ENCODE results near the gene TMX1.
"Not testable (repeated sequence)": the region's sequence is repeated elsewhere in the genome, so short reads cannot be mapped to it uniquely, and the experiment has no call there.

TMX1 gene, protein sequence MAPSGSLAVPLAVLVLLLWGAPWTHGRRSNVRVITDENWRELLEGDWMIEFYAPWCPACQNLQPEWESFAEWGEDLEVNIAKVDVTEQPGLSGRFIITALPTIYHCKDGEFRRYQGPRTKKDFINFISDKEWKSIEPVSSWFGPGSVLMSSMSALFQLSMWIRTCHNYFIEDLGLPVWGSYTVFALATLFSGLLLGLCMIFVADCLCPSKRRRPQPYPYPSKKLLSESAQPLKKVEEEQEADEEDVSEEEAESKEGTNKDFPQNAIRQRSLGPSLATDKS

DNA sequence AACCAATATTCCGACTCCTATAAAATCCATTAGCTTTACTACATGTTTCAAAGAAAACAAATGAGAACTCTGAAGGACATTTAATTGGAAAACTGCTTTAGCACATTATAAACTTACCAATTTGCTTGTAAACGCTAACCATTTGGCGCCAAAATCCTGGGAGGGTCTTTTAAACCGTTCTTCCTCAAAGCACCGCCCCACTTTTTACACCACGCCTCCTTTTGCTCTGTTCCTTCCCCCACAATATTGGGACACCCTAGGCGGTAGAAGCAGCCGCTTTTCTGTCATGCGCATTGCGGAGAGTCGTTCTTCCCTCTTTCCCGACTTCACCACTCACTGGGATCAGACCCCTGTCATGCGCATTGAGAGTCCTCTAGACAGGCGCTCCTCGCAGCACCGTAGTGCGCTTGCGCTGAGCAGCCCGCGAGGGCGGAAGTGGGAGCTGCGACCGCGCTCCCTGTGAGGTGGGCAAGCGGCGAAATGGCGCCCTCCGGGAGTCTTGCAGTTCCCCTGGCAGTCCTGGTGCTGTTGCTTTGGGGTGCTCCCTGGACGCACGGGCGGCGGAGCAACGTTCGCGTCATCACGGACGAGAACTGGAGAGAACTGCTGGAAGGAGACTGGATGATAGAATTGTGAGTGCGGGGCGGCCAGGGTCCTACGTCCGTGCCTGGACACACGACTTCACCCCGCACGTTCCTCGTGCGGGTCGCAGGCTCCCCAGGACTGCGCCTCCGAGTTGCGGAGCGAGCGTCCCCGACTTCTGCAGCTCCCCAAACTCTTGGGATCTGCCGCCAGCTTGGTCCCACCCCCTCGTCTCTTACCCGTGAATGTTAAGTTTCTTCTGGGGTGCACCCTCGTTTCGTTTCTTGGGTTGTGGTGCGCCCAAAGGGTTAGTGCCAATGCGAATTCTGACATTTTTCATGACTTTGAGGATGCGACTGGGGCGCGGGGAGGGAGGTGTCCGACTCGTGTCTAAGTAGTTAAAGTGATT, at the start of gene TMX1:
Gene TMX1 (plus strand): TSS at position 435 of the 991 bp plus-strand sequence. CDS start 46 bp downstream, at position 481.
- peak; percentile 93 for DNase-seq (ENCODE audit: low spot score)

DNA sequence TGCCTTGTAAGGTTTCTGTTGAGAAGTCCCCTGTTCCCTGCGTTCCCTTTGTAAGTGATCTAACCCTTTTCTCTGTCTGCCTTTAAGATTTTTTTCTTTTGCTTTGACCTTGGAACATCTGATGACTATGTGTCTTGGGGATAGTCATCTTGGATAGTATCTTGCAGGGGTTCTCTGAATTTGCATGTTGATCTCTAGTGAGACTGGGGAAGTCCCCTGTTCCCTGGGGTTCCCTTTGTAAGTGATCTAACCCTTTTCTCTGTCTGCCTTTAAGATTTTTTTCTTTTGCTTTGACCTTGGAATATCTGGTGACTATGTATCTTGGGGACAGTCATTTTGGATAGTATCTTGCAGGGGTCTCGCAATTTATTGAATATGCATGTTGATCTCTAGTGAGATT, 38.2 kb upstream of the TMX1 start:
- DNase-seq (ENCODE audit: low spot score): no peak

DNA sequence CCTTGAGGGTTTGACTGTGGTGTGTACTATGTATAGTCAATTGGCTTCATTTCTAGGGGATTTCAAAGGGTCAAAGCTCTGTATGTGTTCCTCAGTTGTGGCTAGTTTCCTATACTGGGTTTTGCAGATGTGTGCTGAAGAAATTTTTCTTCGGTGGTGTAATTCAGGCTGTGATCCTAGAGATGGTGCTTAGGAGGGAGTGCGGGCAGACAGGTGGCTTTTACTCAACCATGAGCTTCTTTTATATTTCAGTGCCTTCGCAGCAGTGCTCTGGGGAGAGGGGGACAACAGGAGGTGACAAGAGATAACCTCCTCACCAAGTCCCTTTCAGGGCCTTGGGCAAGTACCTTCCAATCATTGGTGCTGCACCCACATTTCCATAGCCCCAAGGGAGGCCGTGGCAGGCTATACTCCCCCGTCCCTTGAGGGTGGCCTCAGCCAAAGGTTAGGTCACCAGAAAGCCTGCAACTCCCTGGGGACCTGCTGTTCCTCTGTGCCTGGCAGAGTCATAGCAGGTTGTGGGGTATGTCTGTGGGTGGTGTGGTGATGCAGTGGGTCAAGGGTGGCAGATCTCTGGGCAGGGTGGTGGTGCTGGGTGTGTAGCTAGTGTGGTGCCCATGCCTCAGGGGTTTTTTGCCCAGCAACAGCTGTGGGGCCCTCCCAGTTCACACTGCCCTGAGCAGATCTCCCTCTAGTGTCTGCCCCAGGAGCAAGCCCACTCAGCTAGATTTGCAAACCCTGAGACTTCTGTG, 37.0 kb upstream of the TMX1 start:
- DNase-seq (ENCODE audit: low spot score): no peak

DNA sequence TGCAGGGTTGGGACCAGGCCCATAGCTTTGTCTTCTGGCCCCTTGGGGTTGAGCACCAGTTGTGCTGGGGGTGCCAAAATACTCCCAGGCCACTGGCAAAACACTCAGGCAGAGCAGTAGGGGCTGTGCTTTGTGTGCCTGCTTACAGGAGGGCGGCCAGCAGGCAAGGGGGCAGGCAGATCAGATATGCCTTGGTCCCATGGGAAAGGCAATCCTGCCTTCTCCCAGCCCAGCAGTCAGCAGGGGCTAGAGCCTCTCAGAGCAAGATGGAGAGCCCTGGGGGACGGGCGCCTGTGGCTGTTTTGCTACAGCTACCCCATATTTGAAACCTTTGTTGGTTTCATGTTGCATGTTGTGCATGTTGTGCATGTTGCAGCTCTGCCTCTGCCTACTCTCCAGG, 36.2 kb upstream of the TMX1 start:
- DNase-seq (ENCODE audit: low spot score): no peak

DNA sequence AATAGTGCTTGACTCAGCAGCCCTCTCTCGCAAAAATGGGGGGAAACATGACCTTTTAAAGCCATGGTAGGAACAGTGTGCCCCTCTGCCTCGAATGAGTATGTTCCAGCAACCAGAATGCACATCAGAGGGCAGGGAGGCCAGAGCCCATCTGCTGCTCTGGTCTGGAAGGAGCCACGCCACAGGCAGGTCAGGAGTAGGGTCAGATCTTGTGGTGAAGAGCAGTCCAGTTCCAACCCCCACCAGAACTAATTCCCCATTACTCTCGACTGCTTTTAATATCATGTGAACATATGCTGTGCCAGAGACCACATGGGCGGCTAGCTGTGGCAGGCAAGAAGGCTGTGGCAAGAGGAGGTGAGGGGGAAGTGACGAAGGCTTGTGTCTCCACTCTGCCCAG, 34.6 kb upstream of the TMX1 start:
- no peak for DNase-seq (ENCODE audit: low spot score)

DNA sequence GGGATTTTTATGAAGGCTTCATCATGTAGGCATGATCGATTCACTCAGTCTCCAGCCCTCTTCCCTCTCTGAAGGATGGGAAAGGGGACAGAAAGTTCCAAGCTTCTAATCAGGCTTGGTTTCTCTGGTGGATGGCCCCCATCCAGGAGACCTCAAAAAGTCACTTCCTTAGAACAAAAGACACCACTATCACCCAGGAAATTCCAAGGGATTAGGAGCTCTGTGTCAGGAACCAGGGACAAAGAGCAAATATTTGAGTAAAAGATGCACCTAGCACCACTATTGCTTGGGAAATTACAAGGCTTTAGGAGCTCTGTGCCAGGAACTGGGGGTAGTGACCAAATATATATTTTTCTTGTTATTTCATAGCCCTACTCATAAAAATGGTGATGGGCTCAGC, 33.6 kb upstream of the TMX1 start:
- no peak for DNase-seq (ENCODE audit: low spot score)

DNA sequence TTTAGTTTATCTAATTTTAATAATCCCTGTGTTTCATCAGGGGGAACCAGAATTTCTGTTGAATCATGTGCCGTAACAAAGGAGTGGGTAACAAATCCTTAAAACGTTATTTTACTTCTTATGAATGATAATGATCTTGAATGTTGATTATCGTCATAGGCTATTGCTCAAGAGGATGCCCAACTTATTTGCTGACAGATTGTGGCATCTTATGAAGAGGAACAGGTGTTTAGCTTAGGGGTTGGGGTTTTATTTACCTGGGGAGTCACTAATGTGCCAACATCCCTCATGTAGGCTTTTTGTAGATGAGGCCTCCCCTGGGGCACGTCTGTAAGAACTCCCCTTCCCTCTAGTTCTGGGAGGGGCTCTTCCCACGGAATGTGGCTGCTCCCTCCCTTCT, 32.4 kb upstream of the TMX1 start:
- DNase-seq (ENCODE audit: low spot score): no peak

DNA sequence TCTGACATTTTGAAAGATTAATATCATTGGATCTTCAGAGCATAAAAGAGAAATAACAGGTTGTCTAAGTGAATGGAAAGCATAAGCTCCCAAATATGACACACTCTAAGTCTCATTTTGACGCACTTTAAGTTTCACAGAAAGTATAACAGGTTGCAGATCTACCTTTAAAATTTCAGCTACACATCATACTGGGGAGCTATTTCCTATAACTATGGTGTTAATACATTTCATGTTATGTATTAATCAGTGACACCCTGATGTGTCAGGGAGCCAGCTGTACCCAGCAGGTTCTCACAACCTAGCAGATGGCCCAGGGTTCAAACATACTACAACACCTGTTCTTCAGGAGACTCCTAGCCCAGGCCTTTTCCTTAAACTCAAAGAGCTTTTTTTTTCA, 31.1 kb upstream of the TMX1 start:
- DNase-seq (ENCODE audit: low spot score): no peak

DNA sequence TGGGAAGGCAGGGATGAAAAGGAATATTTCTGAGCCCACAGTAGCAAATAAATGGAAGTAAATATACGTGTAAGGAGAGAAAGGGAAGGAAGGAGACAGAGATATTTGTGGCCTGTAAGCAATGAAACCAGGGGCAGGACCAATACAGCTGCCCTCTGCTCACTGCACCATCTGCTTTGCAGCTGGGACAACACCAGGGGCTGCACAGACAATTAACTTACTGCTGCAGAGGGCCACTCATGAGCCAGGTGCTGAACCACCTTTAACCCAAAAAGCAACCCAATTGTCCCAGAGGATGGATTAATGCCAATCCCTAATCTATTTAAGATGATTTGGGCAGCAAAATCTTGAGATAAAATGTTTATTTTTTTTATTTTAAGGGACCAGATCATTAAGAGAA, 30.6 kb upstream of the TMX1 start:
- DNase-seq (ENCODE audit: low spot score): no peak

DNA sequence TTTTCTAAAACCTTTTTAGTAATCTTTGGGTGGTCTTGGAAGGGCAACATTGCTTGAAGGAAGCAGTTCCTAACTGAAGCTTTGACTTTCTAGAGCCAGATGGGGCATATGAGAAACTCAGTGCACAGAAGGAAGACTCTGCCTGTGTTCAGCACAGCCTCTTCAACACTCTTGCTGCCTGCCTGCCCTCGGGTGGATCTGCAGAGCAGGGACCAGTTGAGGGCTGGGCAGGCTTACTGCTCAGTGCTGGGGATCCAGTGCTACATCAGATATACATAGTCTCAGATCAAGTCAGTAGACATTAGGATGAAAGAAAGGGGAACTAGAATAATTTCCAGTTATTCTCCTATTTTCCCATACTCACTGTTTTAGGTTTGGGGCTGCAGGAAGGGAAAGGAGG, 29.5 kb upstream of the TMX1 start:
- no peak for DNase-seq (ENCODE audit: low spot score)

DNA sequence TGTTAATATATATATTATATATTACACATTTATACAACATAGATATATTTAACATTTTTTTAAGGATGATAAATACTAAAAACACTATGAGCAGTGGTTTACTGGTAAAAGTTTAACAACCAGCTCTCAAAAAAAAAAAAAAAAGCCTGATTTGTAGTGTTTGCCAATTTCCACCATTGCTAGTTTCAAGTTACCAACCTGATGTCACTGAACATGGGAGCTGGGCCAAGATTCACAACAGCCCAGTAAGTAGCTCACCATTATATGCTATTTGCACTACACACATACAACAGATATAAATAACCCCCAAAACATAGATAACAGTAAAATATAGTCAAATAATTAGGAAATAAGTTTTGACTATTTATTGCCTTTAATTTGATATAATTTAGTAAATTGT, 28.9 kb upstream of the TMX1 start:
- no peak for DNase-seq (ENCODE audit: low spot score)

DNA sequence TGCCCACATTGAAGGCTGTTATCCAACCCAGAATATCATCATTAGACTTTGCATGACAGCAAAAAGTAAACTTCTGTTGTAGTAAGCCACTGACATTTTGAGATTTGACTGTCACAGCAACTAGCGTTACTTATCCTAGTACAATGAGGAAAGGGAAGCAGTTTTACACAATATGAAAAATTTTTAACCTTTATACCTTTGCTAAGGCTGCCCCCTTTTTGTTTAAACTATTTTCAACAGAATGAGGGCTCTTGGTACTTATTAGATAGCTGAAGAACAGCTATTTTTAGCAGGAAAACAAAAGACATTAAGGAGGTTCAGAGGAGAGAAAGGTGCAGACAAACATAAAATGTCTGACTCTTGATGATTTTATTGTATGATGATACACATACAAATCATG, 23.4 kb upstream of the TMX1 start:
- no peak for DNase-seq (ENCODE audit: low spot score)

DNA sequence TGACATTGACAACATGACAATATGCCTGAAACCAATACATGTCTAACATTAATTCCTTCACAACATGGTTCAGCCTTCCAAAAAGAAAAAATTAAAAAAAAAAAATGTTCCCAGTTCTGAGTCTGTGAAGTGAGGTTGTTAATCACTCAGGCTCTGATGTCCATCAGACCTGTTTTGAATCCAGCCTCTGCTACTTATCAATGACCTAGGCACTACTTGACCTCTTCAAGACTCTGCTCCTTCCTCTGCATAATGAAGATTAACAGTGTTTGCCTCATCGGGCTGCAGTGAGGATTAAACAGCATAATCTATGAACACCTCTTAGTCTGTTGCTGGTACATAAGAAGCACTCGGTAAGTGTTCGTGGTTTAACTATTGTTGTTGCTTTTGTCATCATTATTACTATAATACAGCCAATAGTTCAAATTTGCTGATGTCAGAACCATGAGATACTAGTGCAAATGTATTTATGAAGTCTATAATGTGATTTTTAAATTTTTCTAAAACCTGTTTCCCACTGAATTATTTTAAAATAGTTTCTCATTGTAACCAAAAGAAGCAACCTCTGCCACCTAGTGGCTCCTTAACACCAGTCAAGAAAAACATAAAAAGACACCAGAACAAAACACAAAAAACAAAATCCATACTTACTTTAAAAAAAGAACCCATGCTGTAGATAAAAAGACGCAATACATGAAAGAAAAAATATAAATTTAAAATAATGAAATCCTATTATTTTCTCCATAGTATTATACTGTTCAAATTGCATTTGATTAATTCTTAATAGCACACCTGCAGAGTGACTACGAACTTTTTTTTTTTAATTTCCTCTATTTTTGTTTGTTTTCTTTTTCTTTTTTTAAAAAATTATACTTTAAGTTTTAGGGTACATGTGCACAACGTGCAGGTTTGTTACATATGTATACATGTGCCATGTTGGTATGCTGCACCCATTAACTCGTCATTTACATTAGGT, 20.3 kb upstream of the TMX1 start:
- DNase-seq (ENCODE audit: low spot score): no peak

DNA sequence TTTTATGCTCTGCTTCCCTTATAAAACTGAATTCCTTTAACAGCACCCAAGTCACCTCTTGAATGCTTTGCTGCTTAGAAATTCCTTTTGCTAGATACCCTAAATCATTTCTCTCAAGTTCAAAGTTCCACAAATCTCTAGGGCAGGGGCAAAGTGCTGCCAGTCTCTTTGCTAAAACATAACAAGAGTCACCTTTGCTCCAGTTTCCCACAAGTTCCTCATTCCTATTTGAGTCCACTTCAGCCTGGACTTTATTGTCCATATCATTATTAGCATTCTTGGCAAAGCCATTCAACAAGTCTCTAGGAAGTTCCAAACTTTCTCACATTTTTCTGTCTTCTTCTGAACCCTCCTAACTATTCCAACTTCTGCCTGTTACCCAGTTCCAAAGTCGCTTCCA, 16.6 kb upstream of the TMX1 start:
- DNase-seq (ENCODE audit: low spot score): not testable (repeated sequence)

DNA sequence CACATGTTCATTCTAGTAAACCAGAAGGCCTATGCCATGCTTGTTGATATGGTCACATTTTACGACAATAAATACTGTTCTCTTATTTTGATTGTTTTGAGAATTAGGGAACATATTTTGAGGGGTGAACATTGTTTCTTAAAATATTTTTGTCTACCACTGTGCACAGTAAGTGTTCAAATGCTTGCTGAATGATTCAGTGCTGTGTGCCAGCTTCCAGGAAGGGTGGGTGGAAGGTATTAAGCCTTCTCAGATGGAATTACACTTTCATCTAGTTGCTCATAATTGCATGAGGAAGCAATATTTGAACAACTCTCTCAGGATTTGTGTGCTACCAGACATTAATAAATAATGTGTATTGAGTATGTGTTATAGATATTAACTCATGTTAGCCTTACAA, 15.5 kb upstream of the TMX1 start:
- no peak for DNase-seq (ENCODE audit: low spot score)

DNA sequence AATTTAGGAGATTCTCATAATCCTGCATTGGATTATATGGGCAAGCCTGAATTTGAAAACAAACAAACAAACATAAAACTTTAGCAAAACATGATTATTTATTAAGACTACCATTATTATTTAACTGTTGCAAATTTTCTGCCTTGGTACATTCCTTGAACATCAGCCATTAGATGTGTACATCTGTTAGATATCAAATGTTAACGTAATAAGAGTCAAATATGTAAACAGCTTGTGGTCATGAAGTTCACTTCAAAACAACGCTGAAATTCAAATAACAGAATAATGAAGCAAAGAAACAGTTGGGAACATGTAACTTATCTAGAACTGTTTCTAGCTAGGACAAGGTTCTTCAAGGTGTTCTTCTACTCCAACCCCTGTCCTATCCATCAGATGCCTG, 14.3 kb upstream of the TMX1 start:
- DNase-seq (ENCODE audit: low spot score): no peak

DNA sequence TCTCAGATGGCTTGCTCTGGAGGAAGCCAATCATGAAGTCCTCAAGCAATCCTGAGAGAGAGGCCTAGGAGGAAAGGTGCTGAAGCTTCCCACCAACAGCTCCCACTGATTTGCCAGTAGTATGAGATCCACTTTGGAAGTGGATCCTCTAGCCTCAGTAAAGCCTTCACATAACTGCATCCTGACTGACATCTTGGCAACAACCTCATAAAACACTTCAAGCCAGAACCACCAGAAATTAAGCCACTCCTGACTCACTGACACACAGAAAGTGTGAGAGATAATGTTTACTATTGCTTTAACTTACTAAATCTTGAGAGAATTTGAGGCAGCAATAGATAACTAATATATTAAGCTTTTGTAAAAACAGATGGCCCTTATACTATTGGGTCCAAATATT, 11.7 kb upstream of the TMX1 start:
- DNase-seq (ENCODE audit: low spot score): no peak

DNA sequence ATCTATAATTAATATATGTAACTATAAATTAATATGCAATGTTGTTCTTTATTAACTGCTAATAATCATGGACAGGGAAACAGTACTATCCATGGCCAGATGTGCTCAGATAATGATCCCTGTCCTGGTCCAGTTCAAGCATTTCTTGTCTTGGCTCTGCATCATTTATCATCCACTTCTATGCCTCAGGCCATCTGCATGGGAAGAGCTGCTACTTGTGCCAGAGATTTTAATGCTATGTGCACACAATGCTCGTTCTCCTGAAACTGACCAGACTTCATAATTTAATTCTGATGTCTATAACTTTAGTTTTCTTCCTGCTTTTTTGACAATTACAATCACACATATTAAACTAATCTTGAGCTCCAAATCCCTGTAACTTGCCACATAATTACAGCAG, 11.2 kb upstream of the TMX1 start:
- no peak for DNase-seq (ENCODE audit: low spot score)

DNA sequence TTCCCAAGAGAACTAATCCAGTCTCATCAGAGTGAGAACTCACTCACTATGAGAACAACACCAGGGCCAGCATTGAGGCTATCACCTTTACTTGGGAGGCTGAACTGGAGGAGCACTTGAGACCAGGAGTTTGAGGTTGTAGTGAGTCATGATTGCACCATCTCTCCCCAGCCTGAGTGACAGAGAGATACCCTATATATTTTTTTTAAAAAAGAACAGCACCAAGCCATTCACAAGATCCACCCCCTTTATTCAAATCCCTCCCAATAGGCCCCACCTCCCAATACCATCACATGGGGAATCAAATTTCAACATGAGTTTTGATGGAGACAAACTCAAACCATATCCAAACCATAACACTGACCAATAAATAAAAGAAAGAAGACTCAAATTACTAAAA, 3.7 kb upstream of the TMX1 start:
- DNase-seq (ENCODE audit: low spot score): no peak

DNA sequence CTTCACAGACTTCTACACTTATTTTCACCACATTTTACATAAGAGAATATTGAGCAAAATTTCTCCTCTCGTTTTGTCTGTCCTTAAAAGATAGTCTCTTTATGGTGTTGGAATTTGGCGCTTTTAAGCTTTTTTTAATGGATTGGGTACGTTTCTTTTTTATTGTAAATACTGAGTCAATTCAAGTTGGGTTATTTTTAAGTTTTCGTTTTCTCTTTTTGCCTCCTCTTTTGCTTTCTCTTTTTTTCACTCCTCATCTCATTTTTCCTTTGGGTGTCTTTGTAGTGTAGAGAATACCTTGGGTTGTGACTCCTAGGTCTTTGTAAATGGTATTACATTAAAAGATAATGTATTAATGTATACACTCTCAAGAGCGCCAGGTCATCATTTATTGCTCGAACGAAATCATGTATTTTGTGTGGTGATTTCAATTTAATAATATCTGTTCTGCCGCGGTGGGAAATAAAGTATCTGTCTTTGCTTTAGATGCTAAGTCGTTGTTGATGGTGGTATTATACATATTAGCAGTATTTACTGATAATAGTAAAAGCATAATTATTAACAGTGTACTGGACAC, 845 bp downstream of the TMX1 start:
- DNase-seq (ENCODE audit: low spot score): no peak

Measured in CD4-positive, alpha-beta T cell treated with Interleukin-6 at 100 ng/mL for 8 hours (primary cell).